Gastrocnemius medialis (tissue), 4 donors: Measurements from ENCODE around the gene LRRFIP1. TPM values are rescaled to one million over a fixed set of nuclear protein-coding genes. Genes with fewer than 3 reads are reported as not detected.
A peak's percentile ranks its signal among the peaks of the same experiment; 100 is the strongest.

Experiments used
- ATAC-seq, 2 donors: fragments of 150-250 bp; one replicate each; pipeline ENCODE4 v1.9.1; 2016
- DNase-seq, 2 donors: peaks; one replicate each; pipeline ENCODE4 v3.0.0-alpha.2; 2019
- H3K27ac ChIP-seq, 4 donors: fragments of 200-600 bp; sonication (generic); 1 replicate in 1 of 4; 2 replicates in 3 of 4; pipeline ENCODE4 v1.5.1; 2016 to 2018; ENCODE audit warnings: mild to moderate bottlenecking in 2 of 4, moderate library complexity in 1 of 4
- H3K27me3 ChIP-seq, 3 donors: fragments of 200-600 bp; sonication (generic) in 2 of 3; 1 replicate in 1 of 3; 2 replicates in 2 of 3; pipeline versions ENCODE4 v1.5.1 to v1.6.0; 2016 to 2019; ENCODE audit warnings: mild to moderate bottlenecking in 1 of 3, moderate library complexity in 1 of 3
- H3K36me3 ChIP-seq, 2 donors: fragments of 200-600 bp; sonication (generic) in 1 of 2; one replicate each; pipeline ENCODE4 v1.5.1; 2017 to 2018
- H3K4me1 ChIP-seq, 2 donors: fragments of 200-600 bp; sonication (generic) in 1 of 2; one replicate each; pipeline ENCODE4 v1.5.1; 2016 to 2017; ENCODE audit warnings: mild to moderate bottlenecking in 2 of 2
- H3K4me3 ChIP-seq, 4 donors: fragments of 200-600 bp; sonication (generic) in 3 of 4; 1 replicate in 1 of 4; 2 replicates in 3 of 4; pipeline ENCODE4 v1.5.1; 2016 to 2019; ENCODE audit warnings: mild to moderate bottlenecking in 2 of 4
- H3K9me3 ChIP-seq, 3 donors: fragments of 200-600 bp; sonication (generic) in 2 of 3; 1 replicate in 1 of 3; 2 replicates in 2 of 3; pipeline ENCODE4 v1.5.1; 2016 to 2019
- CTCF ChIP-seq, 5 experiments: fragments of 450-650 bp in 3 of 5; fragments of 200-600 bp in 2 of 5; sonication (generic) in 2 of 5; IDR thresholded peaks in 4 of 5; conservative IDR thresholded peaks in 1 of 5; 1 replicate in 4 of 5; 2 replicates in 1 of 5; pipeline ENCODE4 v1.5.1; 2016 to 2019; ENCODE audit warnings: antibody characterized with exemption in 5 of 5, mild to moderate bottlenecking in 3 of 5, moderate library complexity in 3 of 5
- POLR2A ChIP-seq, 2 donors: fragments of 450-650 bp; IDR thresholded peaks; one replicate each; pipeline ENCODE4 v1.6.1; 2017; ENCODE audit warnings: antibody characterized with exemption in 2 of 2, mild to moderate bottlenecking in 2 of 2, moderate library complexity in 2 of 2
- in situ Hi-C, 4 donors: fragments of 200-750 bp; cut with MboI; loops; one replicate each; pipeline versions ENCODE4 v1.15.0 to v1.8.0; 2017; ENCODE audit warnings: low sequenced_read_pairs in 4 of 4
- intact Hi-C: fragments of 100-400 bp; cut with DNase I; formaldehyde crosslinking; loops from one replicate; pipeline ENCODE4 v1.15.1; 2023; ENCODE audit warnings: low total_unique reads
- total RNA-seq, 4 donors: library from RNA; depleted of rRNA; stranded (reverse); fragments of >200 nt; gene quantifications; one replicate each; pipeline versions ENCODE4 v1.1.0 to v1.2.3, GENCODE V29; 2016

Gene LRRFIP1
- total RNA-seq, 4 donors from 2014 or later, result 37.9 to 74.1 (median 54.0) TPM

GRCh38 chr2:237596520-237597195, 30.7 kb upstream of the LRRFIP1 start:
- Histone ChIP-seq H3K4me1 (peaks cover 22 to 26% of the 10 kb centered on the region in 2 donors), H3K9me3 (no peaks in the 10 kb centered on the region), H3K27me3 (no peaks in the 10 kb centered on the region), H3K4me3 (no peak overlapping the region), H3K27ac (no peak overlapping the region), H3K36me3 (no peaks in the 10 kb centered on the region)
- in situ Hi-C loops (loop anchor here in 2 of 4 donors (5.0 to 10.0 kb wide), 3 partner anchors 58 to 148 kb away; no protein-coding TSS in a partner anchor), intact Hi-C loops (no loop called here)
- no peak for DNase-seq
- TF ChIP-seq CTCF (IDR thresholded peaks at IDR 0.05 in 4 of 5, conservative IDR thresholded peaks at IDR 0.05 in 1 of 5) (no peak), POLR2A (IDR thresholded peaks at IDR 0.05) (no peak)
- ATAC-seq, result no peak

- Histone ChIP-seq H3K4me3 (no peak overlapping the region), H3K27ac (no peak overlapping the region), H3K4me1 (peaks cover 22 to 26% of the 10 kb centered on the region in 2 donors), H3K9me3 (no peaks in the 10 kb centered on the region), H3K36me3 (no peaks in the 10 kb centered on the region), H3K27me3 (no peaks in the 10 kb centered on the region)
- TF ChIP-seq POLR2A (IDR thresholded peaks at IDR 0.05), result no peak
- no peak for TF ChIP-seq CTCF (IDR thresholded peaks at IDR 0.05 in 4 of 5, conservative IDR thresholded peaks at IDR 0.05 in 1 of 5)
- intact Hi-C loops, result no loop called here
- in situ Hi-C loops, result loop anchor here in 2 of 4 donors (5.0 to 10.0 kb wide), 3 partner anchors 57 to 147 kb away; no protein-coding TSS in a partner anchor
- DNase-seq (no peak), ATAC-seq (no peak)
Observed at GRCh38 chr2:237597196-237598145, 29.9 kb upstream of the LRRFIP1 start.

- TF ChIP-seq CTCF (IDR thresholded peaks at IDR 0.05 in 4 of 5, conservative IDR thresholded peaks at IDR 0.05 in 1 of 5), result no peak
- no peak for TF ChIP-seq POLR2A (IDR thresholded peaks at IDR 0.05)
- Histone ChIP-seq H3K9me3 (no peaks in the 10 kb centered on the region), H3K4me3 (no peak overlapping the region), H3K27me3 (no peaks in the 10 kb centered on the region), H3K27ac (peak overlapping the region in 2 of 4 donors; percentile 91 to 96), H3K4me1 (peaks cover 23 to 26% of the 10 kb centered on the region in 2 donors), H3K36me3 (no peaks in the 10 kb centered on the region)
- in situ Hi-C loops, result loop anchor here in 2 of 4 donors (5.0 to 10.0 kb wide), 3 partner anchors 56 to 146 kb away; no protein-coding TSS in a partner anchor
- DNase-seq, result no peak
- ATAC-seq, result no peak
- intact Hi-C loops, result no loop called here
Observed at GRCh38 chr2:237598468-237599208, 28.7 kb upstream of the LRRFIP1 start.

- intact Hi-C loops (loop anchor here (1.0 to 2.0 kb wide), 4 partner anchors 43 to 146 kb away; no protein-coding TSS in a partner anchor), in situ Hi-C loops (loop anchor here in 3 of 4 donors (5.0 to 10.0 kb wide), 3 partner anchors 55 to 145 kb away; no protein-coding TSS in a partner anchor)
- no peaks in the 10 kb centered on the region for H3K27me3 ChIP-seq
- H3K36me3 ChIP-seq, result no peaks in the 10 kb centered on the region
- H3K27ac ChIP-seq, result peak overlapping the region; percentile 88 to 96 (median 92)
- peak; percentile 4 to 7 for ATAC-seq
- H3K4me1 ChIP-seq, result peaks cover 24% of the 10 kb centered on the region in 2 donors
- peak overlapping the region; percentile 42 to 60 (median 54) for H3K4me3 ChIP-seq
- no peak for DNase-seq
- no peak for TF ChIP-seq CTCF (IDR thresholded peaks at IDR 0.05 in 4 of 5, conservative IDR thresholded peaks at IDR 0.05 in 1 of 5)
- TF ChIP-seq POLR2A (IDR thresholded peaks at IDR 0.05), result no peak
- no peaks in the 10 kb centered on the region for H3K9me3 ChIP-seq
Observed at GRCh38 chr2:237599465-237600110, 27.8 kb upstream of the LRRFIP1 start.
